GM23248 (cell line): ENCODE data around the gene MTURN.

ENCODE experiments used
- EZH2 ChIP-seq: fragments of 200-600 bp; sonication (generic); IDR thresholded peaks from 2 replicates; pipeline ENCODE4 v1.6.1; 2018; ENCODE audit warnings: antibody characterized with exemption, mild to moderate bottlenecking; ENCODE audit not compliant: insufficient read depth, poor library complexity, severe bottlenecking
- EZH2phosphoT487 ChIP-seq: fragments of 200-600 bp; sonication (generic); IDR thresholded peaks from 2 replicates; pipeline ENCODE4 v1.6.1; 2018; ENCODE audit warnings: antibody characterized with exemption, moderate library complexity, mild to moderate bottlenecking, low read depth; ENCODE audit not compliant: insufficient read depth

GRCh38 chr7:30087371-30087770 is 47.4 kb upstream of the MTURN start:
- TF ChIP-seq EZH2 (no peak), EZH2phosphoT487 (no peak)
